Activated CD8-positive, alpha-beta T cell treated with anti-CD3 and anti-CD28 coated beads for 36 hours (primary cell): ENCODE results near the gene DDX54. TPM values are rescaled to one million over a fixed set of nuclear protein-coding genes. Genes with fewer than 3 reads are reported as not detected.

Experiments used
- ATAC-seq: fragments of 200-7000 bp; cut with Tn5 transposase; one replicate; pipeline ENCODE4 v1.10.0; 2021; ENCODE audit warnings: mild to moderate bottlenecking, moderate library complexity
- CTCF ChIA-PET: fragments of 350-600 bp; sonication (Branson Sonifier 250); formaldehyde crosslinking; loops from one replicate; lab custom pipeline; 2021; ENCODE audit warnings: antibody characterized with exemption; lab: Charles Lee
- POLR2A ChIA-PET: fragments of 350-600 bp; sonication (Branson Sonifier 250); formaldehyde crosslinking; loops from one replicate; lab custom pipeline; 2021; ENCODE audit warnings: antibody characterized with exemption; lab: Charles Lee
- DNase-seq: peaks from one replicate; pipeline ENCODE4 v3.0.0-alpha.2; 2020
- H3K27ac Mint-ChIP-seq: one replicate; pipeline ENCODE4 v1.8.0; 2021; ENCODE audit warnings: mild to moderate bottlenecking, mixed read lengths
- H3K27me3 Mint-ChIP-seq: one replicate; pipeline ENCODE4 v1.8.0; 2021; ENCODE audit warnings: mixed read lengths
- H3K36me3 Mint-ChIP-seq: one replicate; pipeline ENCODE4 v1.8.0; 2021; ENCODE audit warnings: low read depth, mixed read lengths
- H3K4me1 Mint-ChIP-seq: one replicate; pipeline ENCODE4 v1.8.0; 2021; ENCODE audit warnings: low read depth, mixed read lengths
- H3K4me3 Mint-ChIP-seq: one replicate; pipeline ENCODE4 v1.8.0; 2021; ENCODE audit warnings: mild to moderate bottlenecking, moderate library complexity, mixed read lengths
- H3K9me3 Mint-ChIP-seq: one replicate; pipeline ENCODE4 v1.8.0; 2021; ENCODE audit warnings: mixed read lengths
- intact Hi-C: fragments of 100-400 bp; cut with micrococcal nuclease; formaldehyde crosslinking; loops from one replicate; pipeline ENCODE4 v1.10.0; 2022
- total RNA-seq, 2 experiments: library from RNA; stranded (reverse); gene quantifications; one replicate each; pipeline ENCODE4 v1.2.3, GENCODE V29; 2021
- TF ChIP-seq, protein P1 (sequence below): fragments of 200-600 bp; IDR thresholded peaks from one replicate; pipeline ENCODE4 v1.8.0; 2022; ENCODE audit warnings: antibody characterized with exemption, mild to moderate bottlenecking

The DDX54 gene
- total RNA-seq, 2 experiments from 2014 or later: 112 to 133 TPM

DNA sequence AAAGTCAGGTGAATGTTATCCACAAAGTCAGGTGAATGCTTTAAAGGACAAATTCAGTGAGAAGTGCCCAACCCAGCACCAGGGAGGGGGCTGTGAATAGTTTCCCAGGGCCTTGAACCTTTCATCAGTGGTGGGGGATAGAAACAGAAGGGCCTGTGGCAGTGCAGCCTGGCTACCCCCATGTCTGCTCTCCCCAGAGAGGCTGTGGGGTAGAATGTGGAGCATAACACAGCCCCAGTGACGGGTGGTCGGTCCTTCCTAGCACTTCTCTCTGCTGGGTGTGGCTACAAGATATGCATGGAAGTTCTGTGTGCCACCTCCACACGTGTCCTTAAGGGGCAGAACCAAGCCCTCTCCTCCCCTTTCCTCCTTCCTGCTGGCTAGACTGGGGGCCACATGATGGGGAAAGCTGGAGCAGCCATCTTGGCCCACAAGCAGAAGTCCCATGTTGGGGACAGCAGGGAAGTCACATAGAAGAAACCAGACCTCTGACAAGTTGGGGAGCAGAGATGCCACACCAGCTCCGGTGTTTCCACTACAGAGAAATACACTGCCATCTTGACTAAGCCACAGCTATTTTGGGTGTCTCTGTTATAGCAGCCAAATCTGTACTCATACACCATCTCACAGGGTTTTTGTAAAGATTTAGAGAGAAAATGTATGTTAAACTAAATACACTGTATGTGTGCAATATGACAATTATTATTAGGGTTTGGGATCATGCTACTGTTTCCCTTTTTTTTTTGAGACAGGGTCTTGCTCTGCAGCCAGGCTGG, 17.2 kb upstream of the DDX54 start:
- POLR2A ChIA-PET: interaction anchor here (1.7 kb wide), 1 partner anchor 9 kb away, joined by 5 read pairs; no protein-coding TSS in a partner anchor
- no peak overlapping the region for H3K4me3 Mint-ChIP-seq
- no peak overlapping the region for H3K27ac Mint-ChIP-seq
- CTCF ChIA-PET: no interaction called here
- H3K36me3 Mint-ChIP-seq: no peaks in the 10 kb centered on the region
- DNase-seq (no peak), ATAC-seq (no peak)
- intact Hi-C loops: no loop called here
- TF ChIP-seq, protein P1, sequence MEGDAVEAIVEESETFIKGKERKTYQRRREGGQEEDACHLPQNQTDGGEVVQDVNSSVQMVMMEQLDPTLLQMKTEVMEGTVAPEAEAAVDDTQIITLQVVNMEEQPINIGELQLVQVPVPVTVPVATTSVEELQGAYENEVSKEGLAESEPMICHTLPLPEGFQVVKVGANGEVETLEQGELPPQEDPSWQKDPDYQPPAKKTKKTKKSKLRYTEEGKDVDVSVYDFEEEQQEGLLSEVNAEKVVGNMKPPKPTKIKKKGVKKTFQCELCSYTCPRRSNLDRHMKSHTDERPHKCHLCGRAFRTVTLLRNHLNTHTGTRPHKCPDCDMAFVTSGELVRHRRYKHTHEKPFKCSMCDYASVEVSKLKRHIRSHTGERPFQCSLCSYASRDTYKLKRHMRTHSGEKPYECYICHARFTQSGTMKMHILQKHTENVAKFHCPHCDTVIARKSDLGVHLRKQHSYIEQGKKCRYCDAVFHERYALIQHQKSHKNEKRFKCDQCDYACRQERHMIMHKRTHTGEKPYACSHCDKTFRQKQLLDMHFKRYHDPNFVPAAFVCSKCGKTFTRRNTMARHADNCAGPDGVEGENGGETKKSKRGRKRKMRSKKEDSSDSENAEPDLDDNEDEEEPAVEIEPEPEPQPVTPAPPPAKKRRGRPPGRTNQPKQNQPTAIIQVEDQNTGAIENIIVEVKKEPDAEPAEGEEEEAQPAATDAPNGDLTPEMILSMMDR: no peak
- no peaks in the 10 kb centered on the region for H3K27me3 Mint-ChIP-seq
- peaks cover 4% of the 10 kb centered on the region for H3K9me3 Mint-ChIP-seq
- H3K4me1 Mint-ChIP-seq: peaks cover 15% of the 10 kb centered on the region

DNA sequence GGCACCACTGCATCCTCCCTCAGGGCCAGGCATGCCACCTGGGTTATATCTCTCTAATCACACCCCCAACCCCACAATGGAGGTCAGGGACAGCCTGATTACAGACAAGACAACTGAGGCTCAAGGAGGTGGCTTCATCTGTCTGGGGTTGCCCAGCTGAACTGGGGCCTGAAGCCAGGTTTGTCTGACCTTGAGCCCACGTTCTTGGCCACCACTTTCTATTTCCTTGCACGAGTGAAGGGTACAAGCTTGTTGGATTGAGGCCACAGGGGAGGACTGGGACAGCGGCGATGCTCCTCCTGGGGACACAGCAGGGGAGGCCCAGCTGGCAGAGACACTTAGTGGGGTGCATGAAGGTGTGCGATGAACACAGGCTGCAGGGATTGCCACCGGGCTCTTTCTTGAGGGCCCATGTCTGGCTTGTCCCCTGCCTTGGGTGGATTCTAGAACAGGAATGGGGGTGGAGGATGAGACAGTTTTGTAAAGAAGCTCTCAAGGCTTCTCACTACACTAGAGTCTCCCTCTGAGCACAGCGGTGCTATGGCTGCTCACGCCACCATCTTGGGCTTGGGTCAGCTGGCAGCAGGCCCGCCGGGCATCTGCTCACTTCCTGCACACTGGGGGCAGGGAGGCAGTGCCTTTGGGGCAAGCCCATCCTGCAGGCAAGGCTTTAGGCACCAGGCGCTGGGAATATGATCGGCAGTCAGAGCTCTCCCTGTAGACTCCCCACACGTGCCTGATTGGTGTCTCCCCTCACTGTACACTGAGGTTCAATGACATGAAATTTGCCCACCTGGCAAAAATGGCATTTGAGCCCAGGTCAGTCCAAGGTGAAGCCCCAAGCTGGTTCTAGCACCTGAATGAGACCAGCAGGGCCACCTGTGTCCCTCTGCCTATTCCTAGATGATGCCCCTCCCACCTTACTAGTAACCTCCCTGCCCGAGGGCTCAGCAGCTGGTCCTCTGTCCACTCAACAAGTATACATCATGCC, 16.2 kb upstream of the DDX54 start:
- TF ChIP-seq, protein P1: no peak
- intact Hi-C loops: no loop called here
- CTCF ChIA-PET: interaction anchor here (1.6 kb wide), 1 partner anchor 27 kb away, joined by 5 read pairs; no protein-coding TSS in a partner anchor
- DNase-seq (no peak), ATAC-seq (no peak)
- Mint-ChIP-seq H3K9me3 (peaks cover 3% of the 10 kb centered on the region), H3K27ac (no peak overlapping the region), H3K36me3 (no peaks in the 10 kb centered on the region), H3K4me1 (peaks cover 11% of the 10 kb centered on the region), H3K4me3 (no peak overlapping the region), H3K27me3 (no peaks in the 10 kb centered on the region)
- POLR2A ChIA-PET: interaction anchor here (1.0 to 1.7 kb wide), 2 partner anchors 10 to 30 kb away, joined by 4 to 5 read pairs; no protein-coding TSS in a partner anchor

- peaks cover 6% of the 10 kb centered on the region for H3K4me1 Mint-ChIP-seq
- no peaks in the 10 kb centered on the region for H3K36me3 Mint-ChIP-seq
- intact Hi-C loops: no loop called here
- H3K4me3 Mint-ChIP-seq: no peak overlapping the region
- ATAC-seq (no peak), DNase-seq (no peak)
- ChIA-PET POLR2A (no interaction called here), CTCF (interaction anchor here (1.2 to 1.6 kb wide), 2 partner anchors 26 to 34 kb away, joined by 3 to 5 read pairs; no protein-coding TSS in a partner anchor)
- H3K9me3 Mint-ChIP-seq: no peaks in the 10 kb centered on the region
- H3K27ac Mint-ChIP-seq: no peak overlapping the region
- TF ChIP-seq, protein P1: no peak
- no peaks in the 10 kb centered on the region for H3K27me3 Mint-ChIP-seq
These were observed 14.9 kb upstream of the DDX54 start for GRCh38 chr12:113200021-113200797.

DNA sequence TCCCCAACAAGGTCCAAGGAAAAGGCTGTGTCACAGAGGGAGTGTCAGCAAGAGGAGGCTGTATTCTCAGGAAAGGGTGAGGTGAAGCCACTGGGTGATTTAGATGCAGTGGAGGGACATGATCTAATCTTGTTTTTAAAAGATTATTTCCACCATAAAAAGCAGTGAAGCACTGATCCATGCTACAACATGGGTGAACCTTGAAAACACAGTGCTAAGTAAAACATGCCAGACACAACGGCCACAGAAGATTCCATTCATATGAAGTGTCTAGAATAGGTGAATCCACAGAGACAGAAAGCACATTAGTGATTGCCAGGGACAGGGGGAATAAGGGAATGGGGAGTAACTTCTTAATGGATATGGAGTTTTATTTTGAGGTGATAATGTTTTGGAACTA, 13.0 kb upstream of the DDX54 start:
- Mint-ChIP-seq H3K27ac (no peak overlapping the region), H3K4me3 (no peak overlapping the region), H3K27me3 (no peaks in the 10 kb centered on the region), H3K9me3 (no peaks in the 10 kb centered on the region), H3K36me3 (no peaks in the 10 kb centered on the region), H3K4me1 (no peaks in the 10 kb centered on the region)
- intact Hi-C loops: loop anchor here (5.0 to 10.0 kb wide), 2 partner anchors 34 to 217 kb away; no protein-coding TSS in a partner anchor
- no peak for DNase-seq
- TF ChIP-seq, protein P1: no peak
- ChIA-PET POLR2A (interaction anchor here (1.2 kb wide), 1 partner anchor 13 kb away, joined by 5 read pairs; the partner anchor contains the start of genes DDX54 and RITA1), CTCF (interaction anchor here (0.7 kb wide), 1 partner anchor 35 kb away, joined by 3 read pairs; no protein-coding TSS in a partner anchor)
- no peak for ATAC-seq
